Frontal cortex (tissue), 4 donors: Measurements from ENCODE around the gene PIP4K2A. TPM values are rescaled to one million over a fixed set of nuclear protein-coding genes. Genes with fewer than 3 reads are reported as not detected.
A peak's percentile ranks its signal among the peaks of the same experiment; 100 is the strongest.
"Not testable (repeated sequence)": the region's sequence is repeated elsewhere in the genome, so short reads cannot be mapped to it uniquely, and the experiment has no call there.

ENCODE experiments used
- DNase-seq, 2 donors: peaks; one replicate each; pipeline ENCODE4 v3.0.0; 2012; ENCODE audit warnings: low spot score in 2 of 2
- FAIRE-seq: peaks from 2 replicates; lab custom pipeline; 2012; peaks lifted over from hg19 to GRCh38; lab: Jason Lieb, UNC
- total RNA-seq: library from RNA; depleted of rRNA; stranded (reverse); fragments of >200 nt; gene quantifications from one replicate; pipeline ENCODE4 v1.2.3, GENCODE V29; 2014
- donor health status: control.
- donor health status: control.
- donor health status: control.

PIP4K2A gene
- total RNA-seq, 1 donor from 2014 or later = 56.7 TPM

GRCh38 chr10:22720667-22721066 lies 6.3 kb upstream of the PIP4K2A start:
- DNase-seq (no peak), FAIRE-seq (no peak)

- no peak for FAIRE-seq
- DNase-seq = no peak
These were observed 5.1 kb upstream of the PIP4K2A start for GRCh38 chr10:22719406-22720042.

- DNase-seq, FAIRE-seq: not testable (repeated sequence)
These were observed 4.3 kb upstream of the PIP4K2A start for GRCh38 chr10:22718659-22719058.

GRCh38 chr10:22717728-22718127 lies 3.4 kb upstream of the PIP4K2A start:
- FAIRE-seq (no peak), DNase-seq (no peak)

GRCh38 chr10:22716943-22717342 lies 2.6 kb upstream of the PIP4K2A start:
- DNase-seq (no peak), FAIRE-seq (no peak)

- no peak for FAIRE-seq
- DNase-seq = no peak
These were observed 880 bp upstream of the PIP4K2A start for GRCh38 chr10:22715290-22715625.

- no peak for FAIRE-seq
- DNase-seq = no peak
These were observed 412 bp downstream of the PIP4K2A start for GRCh38 chr10:22713853-22714478.

GRCh38 chr10:22712956-22713852 lies 1.2 kb downstream of the PIP4K2A start:
- FAIRE-seq = no peak

GRCh38 chr10:22712211-22712955 lies 2.0 kb downstream of the PIP4K2A start:
- FAIRE-seq (no peak), DNase-seq (no peak)

More at GRCh38 chr10:22712956-22713852, 1.2 kb downstream of the PIP4K2A start:
- DNase-seq = peak; percentile 47 to 66

- FAIRE-seq = no peak
- no peak for DNase-seq
These were observed 3.0 kb downstream of the PIP4K2A start for GRCh38 chr10:22711373-22711772.

- DNase-seq = no peak
- FAIRE-seq = no peak
These were observed 4.1 kb downstream of the PIP4K2A start for GRCh38 chr10:22710139-22710745.

- FAIRE-seq = no peak
- no peak for DNase-seq
These were observed 5.6 kb downstream of the PIP4K2A start for GRCh38 chr10:22708772-22709171.

GRCh38 chr10:22705527-22705926 lies 8.9 kb downstream of the PIP4K2A start:
- FAIRE-seq (no peak), DNase-seq (no peak)

- DNase-seq = no peak
- no peak for FAIRE-seq
These were observed 9.4 kb downstream of the PIP4K2A start for GRCh38 chr10:22704942-22705341.

- FAIRE-seq = no peak
- DNase-seq = no peak
These were observed 9.9 kb downstream of the PIP4K2A start for GRCh38 chr10:22704471-22704911.

- FAIRE-seq = no peak
- no peak for DNase-seq
These were observed 12.0 kb downstream of the PIP4K2A start for GRCh38 chr10:22702348-22702747.

- FAIRE-seq (no peak), DNase-seq (no peak)
These were observed 13.1 kb downstream of the PIP4K2A start for GRCh38 chr10:22701132-22701826.

GRCh38 chr10:22700489-22700888 lies 13.9 kb downstream of the PIP4K2A start:
- FAIRE-seq (no peak), DNase-seq (no peak)

GRCh38 chr10:22699976-22700375 lies 14.4 kb downstream of the PIP4K2A start:
- no peak for FAIRE-seq
- no peak for DNase-seq
